ENCODE results near the gene ENTHD1.

GRCh38 chr22:39748877-39749276 lies 144.7 kb downstream of the ENTHD1 start:
- TF ChIP-seq, protein P1, sequence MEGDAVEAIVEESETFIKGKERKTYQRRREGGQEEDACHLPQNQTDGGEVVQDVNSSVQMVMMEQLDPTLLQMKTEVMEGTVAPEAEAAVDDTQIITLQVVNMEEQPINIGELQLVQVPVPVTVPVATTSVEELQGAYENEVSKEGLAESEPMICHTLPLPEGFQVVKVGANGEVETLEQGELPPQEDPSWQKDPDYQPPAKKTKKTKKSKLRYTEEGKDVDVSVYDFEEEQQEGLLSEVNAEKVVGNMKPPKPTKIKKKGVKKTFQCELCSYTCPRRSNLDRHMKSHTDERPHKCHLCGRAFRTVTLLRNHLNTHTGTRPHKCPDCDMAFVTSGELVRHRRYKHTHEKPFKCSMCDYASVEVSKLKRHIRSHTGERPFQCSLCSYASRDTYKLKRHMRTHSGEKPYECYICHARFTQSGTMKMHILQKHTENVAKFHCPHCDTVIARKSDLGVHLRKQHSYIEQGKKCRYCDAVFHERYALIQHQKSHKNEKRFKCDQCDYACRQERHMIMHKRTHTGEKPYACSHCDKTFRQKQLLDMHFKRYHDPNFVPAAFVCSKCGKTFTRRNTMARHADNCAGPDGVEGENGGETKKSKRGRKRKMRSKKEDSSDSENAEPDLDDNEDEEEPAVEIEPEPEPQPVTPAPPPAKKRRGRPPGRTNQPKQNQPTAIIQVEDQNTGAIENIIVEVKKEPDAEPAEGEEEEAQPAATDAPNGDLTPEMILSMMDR (IDR thresholded peaks at IDR 0.05 in 2 of 3, conservative IDR thresholded peaks at IDR 0.05 in 1 of 3; ENCODE audit: insufficient read depth in 2 of 3, low read depth in 1 of 3, low read length in 3 of 3) = no peak
- TF ChIP-seq, protein P2, sequence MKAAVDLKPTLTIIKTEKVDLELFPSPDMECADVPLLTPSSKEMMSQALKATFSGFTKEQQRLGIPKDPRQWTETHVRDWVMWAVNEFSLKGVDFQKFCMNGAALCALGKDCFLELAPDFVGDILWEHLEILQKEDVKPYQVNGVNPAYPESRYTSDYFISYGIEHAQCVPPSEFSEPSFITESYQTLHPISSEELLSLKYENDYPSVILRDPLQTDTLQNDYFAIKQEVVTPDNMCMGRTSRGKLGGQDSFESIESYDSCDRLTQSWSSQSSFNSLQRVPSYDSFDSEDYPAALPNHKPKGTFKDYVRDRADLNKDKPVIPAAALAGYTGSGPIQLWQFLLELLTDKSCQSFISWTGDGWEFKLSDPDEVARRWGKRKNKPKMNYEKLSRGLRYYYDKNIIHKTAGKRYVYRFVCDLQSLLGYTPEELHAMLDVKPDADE (conservative IDR thresholded peaks at IDR 0.05; ENCODE audit: control insufficient read depth, low read depth, low read length) = no peak
- TF ChIP-seq ZFX (CRISPR knock-in tag; IDR thresholded peaks at IDR 0.05) = no peak
- TF ChIP-seq HIVEP1 (CRISPR knock-in tag; IDR thresholded peaks at IDR 0.05) = no peak

Data from K562 (cell line).